Endothelial cell of umbilical vein (primary cell): Measurements from ENCODE around the gene TUBA4A. TPM values are rescaled to one million over a fixed set of nuclear protein-coding genes. Genes with fewer than 3 reads are reported as not detected.

Source experiments
- BruUV-seq: library from RNA; stranded (reverse); fragments of 400-500 nt; replicated peaks from 2 replicates; lab custom pipeline; 2021; lab: Mats Ljungman, UMichigan
- CTCF ChIA-PET: fragments of 300-600, 350-600 bp; sonication (Branson Sonifier 250); formaldehyde crosslinking; loops from one replicate; lab custom pipeline; 2021; ENCODE audit warnings: antibody characterized with exemption, inconsistent platforms; lab: Charles Lee
- POLR2A ChIA-PET: fragments of 300-600, 350-600 bp; sonication (Branson Sonifier 250); formaldehyde crosslinking; loops from one replicate; lab custom pipeline; 2021; ENCODE audit warnings: antibody characterized with exemption, inconsistent platforms; lab: Charles Lee
- DNase-seq: peaks from one replicate; pipeline ENCODE4 v3.0.0-alpha.2; 2011; ENCODE audit warnings: low read depth, low spot score
- FAIRE-seq: peaks from 2 replicates; lab custom pipeline; 2011; peaks lifted over from hg19 to GRCh38; lab: Jason Lieb, UNC
- H2AFZ ChIP-seq: 2 replicates; pipeline ENCODE4 v1.6.0; 2012; ENCODE audit warnings: low read depth, low read length, control low read depth, inconsistent platforms
- H3K27ac ChIP-seq: 2 replicates; pipeline ENCODE4 v1.5.1; 2011; ENCODE audit warnings: low read depth, mild to moderate bottlenecking, control low read depth, low read length, moderate library complexity; ENCODE audit not compliant: insufficient read depth
- H3K27me3 ChIP-seq, 2 experiments: 2 replicates each; pipeline versions ENCODE4 v1.6.0 to v1.6.1; 2011; ENCODE audit warnings: low read length in 2 of 2, mixed read lengths in 1 of 2; ENCODE audit not compliant: control insufficient read depth in 2 of 2, insufficient read depth in 2 of 2
- H3K36me3 ChIP-seq, 2 experiments: 2 replicates in 1 of 2; 3 replicates in 1 of 2; pipeline ENCODE4 v1.5.1; 2011; ENCODE audit warnings: low read length in 2 of 2, mild to moderate bottlenecking in 1 of 2, moderate library complexity in 1 of 2; ENCODE audit not compliant: control insufficient read depth in 2 of 2, insufficient read depth in 2 of 2; ENCODE audit errors: extremely low read depth in 1 of 2
- H3K4me1 ChIP-seq: 3 replicates; pipeline ENCODE4 v1.5.1; 2011; ENCODE audit warnings: mild to moderate bottlenecking, low read length; ENCODE audit not compliant: control insufficient read depth, insufficient read depth; ENCODE audit errors: extremely low read depth
- H3K4me2 ChIP-seq: 2 replicates; pipeline ENCODE4 v1.6.1; 2011; ENCODE audit warnings: low read length, control low read depth, mixed read lengths; ENCODE audit not compliant: insufficient read depth
- H3K4me3 ChIP-seq, 3 experiments: fragments of 200-600 bp in 1 of 3; sonication (generic), shearing (Covaris generic) in 1 of 3; replicated peaks in 1 of 3; 2 replicates each; pipeline ENCODE4 v1.5.1; 2011 to 2016; ENCODE audit warnings: control low read depth in 3 of 3, low read length in 3 of 3, mild to moderate bottlenecking in 2 of 3, inconsistent platforms in 1 of 3, low read depth in 1 of 3, moderate library complexity in 1 of 3; ENCODE audit not compliant: insufficient read depth in 1 of 3
- H3K79me2 ChIP-seq: 2 replicates; pipeline ENCODE4 v1.6.0; 2012; ENCODE audit warnings: low read length, inconsistent platforms; ENCODE audit not compliant: control insufficient read depth, insufficient read depth
- H3K9ac ChIP-seq: replicated peaks from 2 replicates; pipeline ENCODE3; 2011; ENCODE audit warnings: low read length, control low read depth; ENCODE audit not compliant: insufficient read depth; ENCODE audit errors: extremely low read depth
- H3K9me1 ChIP-seq: replicated peaks from 3 replicates; pipeline ENCODE4 v1.6.0; 2011; ENCODE audit warnings: mild to moderate bottlenecking, low read length; ENCODE audit not compliant: control insufficient read depth, insufficient read depth; ENCODE audit errors: extremely low read depth
- H3K9me3 ChIP-seq: replicated peaks from 2 replicates; pipeline ENCODE4 v1.5.1; 2012; ENCODE audit warnings: low read length, inconsistent platforms; ENCODE audit not compliant: control insufficient read depth, insufficient read depth
- H4K20me1 ChIP-seq: replicated peaks from 2 replicates; pipeline ENCODE3; 2011; ENCODE audit warnings: mild to moderate bottlenecking, low read length; ENCODE audit not compliant: control insufficient read depth, insufficient read depth; ENCODE audit errors: extremely low read depth
- EZH2 ChIP-seq: IDR thresholded peaks from 2 replicates; pipeline ENCODE4 v1.6.1; 2012; ENCODE audit warnings: borderline replicate concordance, low read depth, mild to moderate bottlenecking, moderate library complexity, low read length, inconsistent platforms; ENCODE audit not compliant: severe bottlenecking
- GATA2 ChIP-seq: IDR thresholded peaks from 2 replicates; pipeline ENCODE4 v1.7.0; 2011; ENCODE audit warnings: low read depth, mild to moderate bottlenecking, moderate library complexity, mixed read lengths, low read length; ENCODE audit not compliant: insufficient read length, insufficient read depth
- JUN ChIP-seq: IDR thresholded peaks from 2 replicates; pipeline ENCODE4 v1.6.1; 2011; ENCODE audit warnings: borderline replicate concordance, low read depth; ENCODE audit not compliant: insufficient read length, insufficient read depth
- MAX ChIP-seq: IDR thresholded peaks from 2 replicates; pipeline ENCODE4 v1.6.1; 2011; ENCODE audit not compliant: insufficient read depth, insufficient read length
- dilution Hi-C: fragments of 300-500 bp; cut with MboI; formaldehyde crosslinking; loops from one replicate; pipeline ENCODE4 v1.15.0; 2019; ENCODE audit warnings: low sequenced_read_pairs; ENCODE audit not compliant: extremely low pct_ligation_motif_present
- intact Hi-C: fragments of 100-400 bp; cut with micrococcal nuclease; formaldehyde crosslinking; loops from one replicate; pipeline ENCODE4 v1.10.0; 2022
- polyA plus RNA-seq, 4 experiments: library from polyadenylated mRNA; depleted of rRNA in 3 of 4; stranded (reverse) in 3 of 4; unstranded in 1 of 4; fragments of >200 nt; gene quantifications; 2 replicates each; pipeline versions ENCODE4 v1.2.1 to v1.2.3, GENCODE V29; 2011 to 2012; ENCODE audit warnings: missing spikeins in 1 of 4
- total RNA-seq: library from RNA; stranded (reverse); gene quantifications from 2 replicates; pipeline ENCODE4 v1.2.3, GENCODE V29; 2021
- TF ChIP-seq, protein P1 (sequence below), 2 donors: IDR thresholded peaks; 1 replicate in 1 of 2; 2 replicates in 1 of 2; pipeline ENCODE4 v1.5.1; 2011; ENCODE audit warnings: low read length in 2 of 2, mild to moderate bottlenecking in 2 of 2, moderate library complexity in 2 of 2, control low read depth in 1 of 2, inconsistent platforms in 1 of 2, low read depth in 1 of 2; ENCODE audit not compliant: insufficient read depth in 1 of 2; ENCODE audit errors: extremely low read depth in 1 of 2

TUBA4A gene
- total and polyA plus RNA-seq, 2 donors (not counting 3 experiments of a cell fraction or from before 2014, with no cell fraction given), result 16.5 to 24.8 TPM

DNA sequence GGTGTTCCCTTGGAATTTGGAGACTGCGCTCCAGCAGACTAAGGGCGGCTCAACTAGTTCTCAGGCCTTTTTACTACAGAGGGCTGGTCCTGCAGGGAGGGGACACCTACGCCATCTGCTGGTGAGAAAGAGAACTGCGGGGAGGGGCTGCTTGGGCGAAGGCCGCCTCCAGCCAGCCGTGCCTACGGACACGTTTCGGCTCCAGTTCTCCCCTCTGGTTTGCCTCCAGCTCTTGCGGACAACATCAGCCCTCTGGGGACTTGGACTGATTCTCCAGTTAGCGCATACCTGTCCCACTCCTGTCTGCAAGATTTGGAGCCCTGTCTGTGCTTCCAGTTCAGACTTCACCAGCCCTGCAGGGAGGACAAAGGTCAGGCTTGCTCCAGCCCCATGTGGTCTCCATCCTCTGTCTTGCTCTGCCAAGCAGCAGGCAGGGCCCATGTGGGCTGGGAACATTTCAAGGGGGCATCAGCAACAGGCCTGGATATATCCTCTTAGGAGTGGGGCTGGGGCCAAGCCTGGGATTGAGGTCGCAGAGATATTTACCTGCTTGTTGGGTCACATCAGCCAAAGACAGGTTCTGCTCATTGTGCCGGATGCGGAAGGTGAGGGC lies 45.1 kb upstream of the TUBA4A start:
- FAIRE-seq, result peak; percentile 87

More for the DNA sequence above, 45.1 kb upstream of the TUBA4A start:
- Histone ChIP-seq H3K4me3 (no peak overlapping the region), H3K9me3 (no peaks in the 10 kb centered on the region), H3K9me1 (no peaks in the 10 kb centered on the region), H3K79me2 (no peaks in the 10 kb centered on the region), H3K36me3 (no peaks in the 10 kb centered on the region), H3K9ac (no peak overlapping the region), H2AFZ (no peak overlapping the region), H3K4me1 (peaks cover 4% of the 10 kb centered on the region), H4K20me1 (no peaks in the 10 kb centered on the region), H3K27me3 (peaks cover 7 to 14% of the 10 kb centered on the region in 2 experiments), H3K27ac (no peak overlapping the region), H3K4me2 (no peak overlapping the region)
- TF ChIP-seq, protein P1, sequence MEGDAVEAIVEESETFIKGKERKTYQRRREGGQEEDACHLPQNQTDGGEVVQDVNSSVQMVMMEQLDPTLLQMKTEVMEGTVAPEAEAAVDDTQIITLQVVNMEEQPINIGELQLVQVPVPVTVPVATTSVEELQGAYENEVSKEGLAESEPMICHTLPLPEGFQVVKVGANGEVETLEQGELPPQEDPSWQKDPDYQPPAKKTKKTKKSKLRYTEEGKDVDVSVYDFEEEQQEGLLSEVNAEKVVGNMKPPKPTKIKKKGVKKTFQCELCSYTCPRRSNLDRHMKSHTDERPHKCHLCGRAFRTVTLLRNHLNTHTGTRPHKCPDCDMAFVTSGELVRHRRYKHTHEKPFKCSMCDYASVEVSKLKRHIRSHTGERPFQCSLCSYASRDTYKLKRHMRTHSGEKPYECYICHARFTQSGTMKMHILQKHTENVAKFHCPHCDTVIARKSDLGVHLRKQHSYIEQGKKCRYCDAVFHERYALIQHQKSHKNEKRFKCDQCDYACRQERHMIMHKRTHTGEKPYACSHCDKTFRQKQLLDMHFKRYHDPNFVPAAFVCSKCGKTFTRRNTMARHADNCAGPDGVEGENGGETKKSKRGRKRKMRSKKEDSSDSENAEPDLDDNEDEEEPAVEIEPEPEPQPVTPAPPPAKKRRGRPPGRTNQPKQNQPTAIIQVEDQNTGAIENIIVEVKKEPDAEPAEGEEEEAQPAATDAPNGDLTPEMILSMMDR (IDR thresholded peaks at IDR 0.05; ENCODE audit: extremely low read depth in 1 of 2, insufficient read depth in 1 of 2, low read depth in 1 of 2, low read length in 2 of 2), result peak; percentile 95 to 99
- TF ChIP-seq EZH2 (no peak), MAX (no peak), JUN (no peak), GATA2 (no peak)
- ChIA-PET POLR2A (no interaction called here), CTCF (interaction anchor here (0.9 to 11.2 kb wide), 12 partner anchors 9 to 269 kb away, joined by 3 to 253 read pairs (median 4); partner anchors contain the start of genes DNAJB2, NHEJ1 and SLC23A3)
- dilution Hi-C loops (no loop called here), intact Hi-C loops (loop anchor here (1.0 to 5.0 kb wide), 5 partner anchors 88 to 317 kb away; partner anchors contain the start of genes DNPEP and NHEJ1)
- BruUV-seq, result no TSS peak
- peak; percentile 67 for DNase-seq
